Calu3 (cell line): ENCODE data around the gene CCDC201. TPM values are rescaled to one million over a fixed set of nuclear protein-coding genes. Genes with fewer than 3 reads are reported as not detected.

ENCODE experiments used
- Bru-seq: library from RNA; stranded (reverse); fragments of 400-500 nt; gene quantifications from one replicate; lab custom pipeline; 2021; lab: Mats Ljungman, UMichigan
- BruChase-seq, 2 experiments: library from RNA; stranded (reverse); fragments of 400-500 nt; gene quantifications; one replicate each; lab custom pipeline; 2021; lab: Mats Ljungman, UMichigan
- BruUV-seq: library from RNA; stranded (reverse); fragments of 400-500 nt; replicated peaks from 2 replicates; lab custom pipeline; 2021; lab: Mats Ljungman, UMichigan
- CTCF ChIA-PET: fragments of 300-600 bp; sonication (Branson Sonifier 250); formaldehyde crosslinking; loops from one replicate; lab custom pipeline; 2022; ENCODE audit warnings: antibody characterized with exemption; lab: Charles Lee
- DNase-seq: peaks from one replicate; pipeline ENCODE4 v3.0.0; 2022
- H3K27ac Mint-ChIP-seq: one replicate; pipeline ENCODE4 v1.8.0; 2022; ENCODE audit warnings: mixed read lengths; ENCODE audit not compliant: unreplicated experiment
- H3K27me3 Mint-ChIP-seq: one replicate; pipeline ENCODE4 v1.8.0; 2022; ENCODE audit warnings: mixed read lengths; ENCODE audit not compliant: unreplicated experiment
- H3K36me3 Mint-ChIP-seq: one replicate; pipeline ENCODE4 v1.8.0; 2022; ENCODE audit warnings: mild to moderate bottlenecking, moderate library complexity, mixed read lengths; ENCODE audit not compliant: insufficient read depth, unreplicated experiment
- H3K4me1 Mint-ChIP-seq: one replicate; pipeline ENCODE4 v1.8.0; 2022; ENCODE audit warnings: mild to moderate bottlenecking, low read depth, mixed read lengths; ENCODE audit not compliant: unreplicated experiment
- H3K4me3 Mint-ChIP-seq: one replicate; pipeline ENCODE4 v1.8.0; 2022; ENCODE audit warnings: mild to moderate bottlenecking, low read depth, moderate library complexity, mixed read lengths; ENCODE audit not compliant: unreplicated experiment
- H3K9me3 Mint-ChIP-seq: one replicate; pipeline ENCODE4 v1.8.0; 2022; ENCODE audit warnings: low read depth, mixed read lengths; ENCODE audit not compliant: unreplicated experiment
- CTCF ChIP-seq: fragments of 200-600 bp; IDR thresholded peaks from one replicate; pipeline ENCODE4 v1.8.0; 2022; ENCODE audit warnings: antibody characterized with exemption; ENCODE audit not compliant: unreplicated experiment
- intact Hi-C: fragments of 100-400 bp; cut with micrococcal nuclease; formaldehyde crosslinking; loops from one replicate; pipeline ENCODE4 v1.10.0; 2022; ENCODE audit not compliant: unreplicated experiment
- long read RNA-seq: library from polyadenylated mRNA; stranded (forward); transcript quantifications from one replicate; pipeline ENCODE4 v2.0.0, GENCODE V29; 2022
- total RNA-seq: library from RNA; stranded (reverse); gene quantifications from 2 replicates; pipeline ENCODE4 v1.2.3, GENCODE V29; 2022

Gene CCDC201
- total RNA-seq (not detected in 2 replicates), Bru-seq, nascent RNA (not detected), BruChase-seq, experiment 1, labeled RNA remaining after a 6-hour chase (percentile 4 among the genes with signal in this experiment), BruChase-seq, experiment 2, labeled RNA remaining after a 2-hour chase (percentile 14 among the genes with signal in this experiment)
- long read RNA-seq = 0 reads

GRCh38 chr7:45873035-45873354 is at the start of gene CCDC201:
TSS of gene CCDC201 (minus strand) at chr7:45873082. CDS start at chr7:45873007, 75 bp downstream.
- Mint-ChIP-seq H3K27ac (no peak within 1 kb of the TSS), H3K4me3 (no peak within 1 kb of the TSS), H3K27me3 (no peaks in the 10 kb centered on the region), H3K9me3 (peaks cover 4% of the 10 kb centered on the region), H3K4me1 (peaks cover 25% of the 10 kb centered on the region), H3K36me3 (peaks cover 9% of the 10 kb centered on the region)
- CTCF ChIA-PET = interaction anchor here (1.9 kb wide), 1 partner anchor 9 kb away, joined by 8 read pairs; no protein-coding TSS in a partner anchor
- DNase-seq = no peak
- TF ChIP-seq CTCF = no peak
- BruUV-seq = no TSS peak
- intact Hi-C loops = no loop called here

DNA sequence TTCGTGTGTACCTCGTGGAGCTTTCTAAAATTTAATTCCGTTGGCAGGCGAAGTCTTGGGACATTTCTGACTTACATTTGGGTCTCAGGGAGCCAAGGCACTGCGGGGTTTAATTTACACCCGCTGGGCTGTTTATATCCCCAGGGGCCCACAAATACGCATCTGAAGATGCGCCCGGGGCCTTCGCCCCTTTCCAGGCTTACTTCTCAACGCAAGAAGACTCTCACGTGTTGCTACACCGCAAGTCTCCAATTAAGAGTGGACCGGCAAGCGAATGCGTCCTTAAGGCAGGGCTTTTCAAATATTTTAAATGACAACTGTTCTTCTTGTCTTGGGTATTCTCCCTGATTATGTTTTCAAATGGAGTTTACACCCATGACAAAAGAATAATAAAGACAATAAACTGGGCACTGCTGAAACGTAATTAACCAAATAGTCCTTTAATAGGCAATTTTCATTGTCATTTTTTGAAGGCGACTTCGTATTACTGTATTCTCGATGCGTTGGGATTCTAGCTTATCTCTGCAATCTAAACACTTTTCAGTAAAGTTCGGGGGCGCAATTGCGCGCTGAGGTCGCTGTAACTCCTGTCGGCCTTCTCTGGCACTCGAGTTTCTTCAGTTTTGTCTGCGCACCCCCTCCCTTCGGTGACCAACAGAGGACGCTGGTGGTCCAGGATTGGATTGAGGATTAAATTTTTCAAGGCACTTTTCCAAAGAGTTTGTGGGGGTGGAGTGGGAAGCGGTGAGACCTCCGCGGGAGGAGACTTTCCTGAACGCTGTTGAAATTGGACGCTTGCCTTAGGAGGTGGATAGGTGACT is 49.0 kb upstream of the CCDC201 start:
- TSS peak; percentile 83 for BruUV-seq
- H3K4me1 Mint-ChIP-seq = peaks cover 52% of the 10 kb centered on the region

DNA sequence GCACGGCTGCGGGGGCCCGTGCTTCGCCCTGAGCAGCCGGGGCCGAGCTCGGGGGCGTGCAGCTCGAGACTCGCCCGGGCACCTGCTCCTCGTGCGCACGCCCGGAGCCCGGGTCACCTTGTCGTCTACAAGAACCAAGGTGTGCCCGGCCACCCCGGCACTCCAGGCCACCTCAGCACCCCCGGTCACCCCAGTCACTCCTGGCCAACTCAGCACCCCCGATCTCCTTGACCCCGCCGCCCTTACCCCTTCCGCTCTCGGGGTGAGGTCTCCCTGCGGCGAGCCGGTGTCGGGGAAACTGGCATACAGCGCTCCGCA is 48.5 kb upstream of the CCDC201 start:
- H3K4me3 Mint-ChIP-seq = peak overlapping the region; percentile 99
- no peak for TF ChIP-seq CTCF
- intact Hi-C loops = loop anchor here (5.0 kb wide), 4 partner anchors 231 to 1181 kb away; no protein-coding TSS in a partner anchor
- peak overlapping the region; percentile 26 for H3K27ac Mint-ChIP-seq
- H3K4me1 Mint-ChIP-seq = peaks cover 52% of the 10 kb centered on the region
- no peak for DNase-seq
- no TSS peak for BruUV-seq
- H3K9me3 Mint-ChIP-seq = no peaks in the 10 kb centered on the region
- CTCF ChIA-PET = interaction anchor here (0.6 to 5.1 kb wide), 17 partner anchors 30 to 1345 kb away, joined by 3 to 47 read pairs (median 4); partner anchors contain the start of gene IGFBP1
- H3K36me3 Mint-ChIP-seq = peaks cover 70% of the 10 kb centered on the region
- H3K27me3 Mint-ChIP-seq = no peaks in the 10 kb centered on the region

More for the DNA sequence above, 49.0 kb upstream of the CCDC201 start:
- Mint-ChIP-seq H3K9me3 (no peaks in the 10 kb centered on the region), H3K27me3 (no peaks in the 10 kb centered on the region), H3K27ac (peak overlapping the region; percentile 73), H3K36me3 (peaks cover 65% of the 10 kb centered on the region), H3K4me3 (peak overlapping the region; percentile 99)
- TF ChIP-seq CTCF = peak; percentile 98
- intact Hi-C loops = loop anchor here (1.0 to 5.0 kb wide), 11 partner anchors 57 to 1259 kb away; no protein-coding TSS in a partner anchor
- CTCF ChIA-PET = interaction anchor here (0.6 to 5.1 kb wide), 32 partner anchors 9 to 1344 kb away, joined by 3 to 47 read pairs (median 4); no protein-coding TSS in a partner anchor
- peak; percentile 92 for DNase-seq

- Mint-ChIP-seq H3K9me3 (no peaks in the 10 kb centered on the region), H3K4me1 (peaks cover 52% of the 10 kb centered on the region), H3K27me3 (no peaks in the 10 kb centered on the region), H3K27ac (peak within 1 kb of the TSS; percentile 84), H3K4me3 (peak within 1 kb of the TSS; percentile 99), H3K36me3 (peaks cover 76% of the 10 kb centered on the region)
- no peak for TF ChIP-seq CTCF
- intact Hi-C loops = loop anchor here (1.0 to 5.0 kb wide), 6 partner anchors 29 to 1182 kb away; no protein-coding TSS in a partner anchor
- CTCF ChIA-PET = interaction anchor here (0.5 to 5.1 kb wide), 18 partner anchors 13 to 1878 kb away, joined by 3 to 47 read pairs (median 4); partner anchors contain the start of gene IGFBP1
- no TSS peak for BruUV-seq
- DNase-seq = peak; percentile 84
Observed at GRCh38 chr7:45920502-45921380, 47.9 kb upstream of the CCDC201 start, which contains the start of gene IGFBP3. TSS of gene IGFBP3 (minus strand) at chr7:45921272. CDS start at chr7:45921140, 132 bp downstream.
